Mucosa of gallbladder (tissue), 1 donor: ENCODE data around the gene PHLDA2. TPM values are rescaled to one million over a fixed set of nuclear protein-coding genes. Genes with fewer than 3 reads are reported as not detected.

Source experiments
- DNase-seq: peaks from one replicate; pipeline ENCODE4 v3.0.0-alpha.2; 2020; ENCODE audit warnings: low spot score
- total RNA-seq: library from RNA; stranded (reverse); gene quantifications from one replicate; pipeline ENCODE4 v1.2.1, GENCODE V29; 2021
- donor health status: DM: no; HTN: no; CAD: no.

The PHLDA2 gene
- total RNA-seq, 1 donor from 2014 or later, result 38.7 TPM

GRCh38 chr11:2881981-2882375 lies 47.2 kb downstream of the PHLDA2 start:
- no peak for DNase-seq

DNA sequence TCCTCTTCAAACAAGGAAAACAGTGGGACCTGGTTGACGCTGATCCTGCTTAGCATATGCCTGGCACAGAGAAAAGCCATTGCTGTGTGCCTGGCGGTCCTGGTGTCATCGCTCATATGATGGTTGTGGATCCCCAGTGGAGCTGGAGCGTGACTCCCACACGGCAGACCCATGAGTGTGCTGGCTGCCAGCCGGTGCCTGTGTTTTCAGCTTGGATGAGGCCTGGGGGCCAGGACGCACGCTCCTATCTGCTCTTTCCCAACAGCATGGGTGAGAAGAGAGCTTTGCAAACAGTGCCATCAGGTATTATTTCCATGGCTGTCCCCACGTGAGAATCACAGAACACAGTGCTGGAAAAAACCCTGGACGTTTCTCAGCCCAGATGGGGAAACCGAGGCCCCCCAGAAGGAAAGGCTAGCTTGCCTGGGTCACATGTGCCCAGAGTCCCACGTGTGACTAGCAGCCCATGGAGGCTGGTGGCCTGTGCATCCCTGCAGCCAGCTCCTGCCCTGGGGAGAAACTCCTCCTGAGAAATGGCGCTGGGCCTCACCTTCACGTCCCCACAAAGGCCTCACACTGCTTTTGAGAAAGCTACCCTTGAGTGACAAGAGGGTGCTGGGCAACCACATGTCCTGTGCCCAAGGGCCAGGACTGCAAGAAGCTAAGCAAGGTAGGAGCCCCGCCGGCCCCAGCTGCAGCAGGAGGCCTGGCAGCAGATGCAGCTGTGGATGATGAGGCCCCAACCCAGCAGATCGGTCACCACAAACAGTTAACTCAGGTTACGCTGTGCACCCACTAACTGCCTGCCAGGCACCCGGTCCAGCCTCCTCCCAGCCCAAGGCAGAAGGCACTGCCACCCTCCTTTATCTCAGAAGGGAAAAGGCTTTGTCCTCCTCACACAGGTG lies 47.9 kb downstream of the PHLDA2 start:
- DNase-seq, result no peak

GRCh38 chr11:2880646-2881045 lies 48.6 kb downstream of the PHLDA2 start:
- DNase-seq, result no peak

DNA sequence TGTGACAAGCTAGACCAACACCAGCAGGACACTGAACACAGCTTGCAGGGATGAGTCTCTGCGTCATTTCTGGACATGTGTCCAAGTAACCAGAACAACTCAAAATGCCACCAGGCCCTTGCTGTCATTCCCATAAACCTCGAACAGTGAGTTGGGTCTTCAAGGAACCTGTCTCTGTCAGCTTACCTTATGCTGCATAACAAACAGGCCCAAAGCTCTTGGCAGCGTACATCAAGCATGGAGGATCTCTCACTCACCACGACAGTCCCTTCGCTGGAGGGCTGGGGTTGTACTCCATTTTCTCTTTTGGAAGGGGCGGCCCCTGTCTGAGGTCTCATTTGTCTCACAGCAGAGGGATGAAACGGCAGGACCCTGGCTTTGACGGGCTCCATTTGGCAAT lies 50.4 kb downstream of the PHLDA2 start:
- DNase-seq, result no peak

Other genes starting within 250 kb of the PHLDA2 start
- 2.2 TPM for gene KCNQ1OT1, start 229.4 kb downstream of the PHLDA2 start, total RNA-seq
- gene CDKN1C, start 43.6 kb downstream of the PHLDA2 start, total RNA-seq, result 59.4 TPM
- gene NAP1L4, start 62.9 kb upstream of the PHLDA2 start, total RNA-seq, result 135 TPM
- gene CARS1, start 128.0 kb upstream of the PHLDA2 start, total RNA-seq, result 39.9 TPM
- gene OSBPL5, start 235.9 kb upstream of the PHLDA2 start, total RNA-seq, result 45.2 TPM